UCSD-AML1 (cell line): Measurements from ENCODE around the gene PAM16.

Source experiments
- DNase-seq: peaks from one replicate; lab custom pipeline; 2025; ENCODE audit not compliant: unreplicated experiment; lab: John Stamatoyannopoulos, UW

Gene PAM16

GRCh38 chr16:4322121-4323052 lies 28.7 kb downstream of the PAM16 start:
- no peak for DNase-seq

DNA sequence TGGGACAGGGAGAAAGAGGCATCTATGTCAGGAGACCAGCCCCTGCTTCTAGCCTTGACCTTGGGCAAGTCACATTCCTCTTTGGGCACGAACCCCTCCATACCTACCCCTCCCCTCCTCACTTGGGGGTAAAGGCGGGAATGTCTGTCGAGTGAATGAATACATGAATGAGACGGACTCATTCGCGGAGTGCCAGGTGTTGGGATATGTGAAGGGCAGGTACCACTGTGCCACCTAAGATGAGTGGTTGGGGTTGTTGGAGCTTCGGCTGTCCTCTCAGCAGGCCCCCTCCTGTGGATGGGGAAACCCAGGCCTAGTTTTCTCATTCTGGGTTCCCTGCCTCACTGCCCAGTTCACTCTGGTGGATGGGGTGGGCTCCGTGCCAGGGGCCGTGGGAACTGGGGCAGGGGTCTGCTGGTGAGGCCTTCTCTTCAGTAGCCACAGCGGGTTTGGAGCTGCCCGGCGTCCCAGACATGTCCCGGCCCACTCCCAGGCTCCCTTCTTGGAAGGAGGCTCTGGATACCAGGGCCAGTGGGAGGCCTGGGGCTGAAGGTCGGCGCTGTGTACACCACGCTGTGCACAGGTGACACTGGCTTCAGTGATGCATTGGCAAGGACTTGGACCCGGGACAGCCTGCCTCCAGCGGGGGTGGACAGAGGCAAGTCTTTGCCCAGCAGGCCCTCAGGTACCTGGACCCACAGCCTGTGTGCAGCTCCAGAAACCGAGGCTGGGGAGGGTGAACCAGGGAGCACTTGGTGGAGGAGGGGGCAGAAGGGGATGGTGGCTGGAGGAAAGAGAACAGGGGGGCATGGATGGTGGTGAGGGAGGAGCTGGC lies 29.6 kb downstream of the PAM16 start:
- DNase-seq = no peak

- DNase-seq = no peak
Observed at GRCh38 chr16:4320571-4321137, 30.5 kb downstream of the PAM16 start.

DNA sequence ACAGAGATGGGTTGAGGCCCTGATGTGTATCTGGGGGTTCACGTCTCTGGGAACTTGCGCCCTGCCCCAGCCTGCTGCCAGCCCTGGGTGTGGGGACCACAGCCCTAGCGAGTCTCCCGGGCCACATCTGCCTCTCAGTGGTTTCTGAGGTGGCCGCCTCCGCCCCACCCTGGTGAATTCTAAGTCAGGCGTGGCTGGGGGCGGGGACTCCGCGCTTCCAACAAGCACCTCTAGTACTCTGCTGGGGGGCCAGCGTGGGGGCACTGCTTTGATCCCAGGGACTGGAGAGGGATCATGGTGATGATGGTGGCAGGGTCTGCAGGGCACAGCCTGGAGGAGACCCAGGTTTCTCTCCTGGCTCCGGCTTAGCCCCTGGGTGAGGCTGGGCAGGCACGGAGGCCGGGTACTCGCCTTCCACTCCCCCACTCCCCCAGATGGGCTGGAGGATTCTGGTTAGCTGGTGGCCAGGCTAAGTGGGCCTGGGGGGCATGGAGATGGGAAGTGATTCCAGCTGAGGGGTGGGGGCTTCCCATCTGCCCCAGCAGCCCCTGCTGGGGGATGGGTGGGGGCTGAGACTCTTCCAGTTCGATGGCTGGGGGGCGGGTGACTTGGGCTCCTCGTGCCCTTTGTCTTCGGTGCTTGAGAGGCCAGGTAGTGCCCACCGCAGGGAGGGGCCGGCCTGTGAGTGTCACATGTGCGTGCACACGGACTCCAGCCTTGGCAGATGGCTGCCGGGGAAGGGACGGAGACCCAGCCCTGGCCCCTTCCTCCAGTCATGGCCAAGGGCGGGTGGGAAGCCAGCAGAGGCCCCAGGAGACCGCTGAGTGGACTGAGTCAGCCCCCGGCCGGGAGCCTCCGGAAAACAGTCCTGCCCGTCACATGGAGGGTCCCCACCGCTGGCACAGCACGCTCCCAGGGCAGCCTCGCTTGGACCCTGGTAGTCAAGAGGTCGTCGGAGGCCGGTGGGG lies 31.4 kb downstream of the PAM16 start:
- no peak for DNase-seq

DNA sequence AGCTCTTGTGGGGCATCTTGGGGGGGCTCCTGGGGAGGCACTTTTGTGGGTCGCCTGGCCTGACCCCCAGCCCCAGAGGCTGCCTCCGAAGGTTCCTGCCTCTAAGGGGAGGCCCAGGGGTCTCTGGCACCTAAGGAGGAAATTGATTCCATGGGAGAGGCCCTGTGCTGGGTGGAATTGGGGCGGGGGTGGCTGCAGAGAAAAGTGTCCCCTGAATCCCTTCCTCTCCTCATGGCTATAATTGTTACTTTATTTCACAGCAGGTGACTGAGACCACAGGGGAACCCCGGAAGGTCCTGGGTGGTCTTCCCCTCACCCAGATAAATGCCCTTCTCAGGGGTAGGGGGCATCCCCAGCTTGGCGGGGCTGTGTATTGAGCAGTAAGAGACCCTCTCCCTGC lies 32.2 kb downstream of the PAM16 start:
- DNase-seq = no peak

GRCh38 chr16:4318451-4318910 lies 32.6 kb downstream of the PAM16 start:
- DNase-seq = no peak

DNA sequence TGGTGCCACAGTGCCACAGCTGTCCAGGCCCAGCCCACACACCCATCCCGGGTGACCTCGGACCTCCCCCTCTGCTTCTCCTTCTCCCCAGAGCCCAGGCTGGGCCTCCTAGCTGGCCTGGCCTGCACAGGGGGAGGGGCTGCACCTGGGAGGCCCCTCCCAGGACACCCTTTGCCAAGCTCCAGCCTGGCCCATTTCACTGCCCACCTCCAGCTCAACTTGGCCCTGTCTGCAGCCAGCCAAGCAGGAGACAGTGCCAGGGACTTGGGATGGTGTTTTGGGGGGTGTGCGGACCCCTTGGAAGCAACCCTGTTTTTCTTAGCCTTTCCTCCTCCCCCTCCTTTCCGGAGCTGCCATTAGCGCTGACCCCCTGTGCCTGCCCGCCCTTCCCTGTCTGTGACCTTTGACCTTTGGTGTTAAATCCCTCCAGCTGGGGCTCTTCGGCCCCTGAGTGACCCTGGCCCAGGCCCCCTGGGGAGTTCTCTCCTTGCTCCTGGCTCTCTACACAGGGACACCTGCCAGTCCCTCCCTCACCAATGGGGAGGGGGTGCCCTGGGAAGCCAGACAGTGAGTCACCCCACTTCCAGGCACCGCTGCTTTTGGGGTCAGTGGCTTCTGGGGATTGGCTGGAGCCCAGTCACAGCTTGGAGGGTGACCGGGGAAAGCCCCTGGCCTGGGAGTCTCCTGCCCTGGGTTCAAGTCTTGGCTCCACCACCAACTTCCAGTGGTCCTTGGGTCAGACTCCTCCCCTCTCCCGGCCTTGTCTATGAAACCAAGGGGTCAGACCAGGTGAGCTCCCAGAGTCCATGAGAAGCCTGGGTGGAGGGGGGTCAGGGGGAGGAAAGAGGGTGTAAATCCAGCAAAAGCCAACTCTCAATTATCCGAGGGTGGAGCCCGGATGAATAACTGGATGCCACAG lies 33.3 kb downstream of the PAM16 start:
- no peak for DNase-seq

- no peak for DNase-seq
Observed at GRCh38 chr16:4316864-4317531, 34.1 kb downstream of the PAM16 start.

DNA sequence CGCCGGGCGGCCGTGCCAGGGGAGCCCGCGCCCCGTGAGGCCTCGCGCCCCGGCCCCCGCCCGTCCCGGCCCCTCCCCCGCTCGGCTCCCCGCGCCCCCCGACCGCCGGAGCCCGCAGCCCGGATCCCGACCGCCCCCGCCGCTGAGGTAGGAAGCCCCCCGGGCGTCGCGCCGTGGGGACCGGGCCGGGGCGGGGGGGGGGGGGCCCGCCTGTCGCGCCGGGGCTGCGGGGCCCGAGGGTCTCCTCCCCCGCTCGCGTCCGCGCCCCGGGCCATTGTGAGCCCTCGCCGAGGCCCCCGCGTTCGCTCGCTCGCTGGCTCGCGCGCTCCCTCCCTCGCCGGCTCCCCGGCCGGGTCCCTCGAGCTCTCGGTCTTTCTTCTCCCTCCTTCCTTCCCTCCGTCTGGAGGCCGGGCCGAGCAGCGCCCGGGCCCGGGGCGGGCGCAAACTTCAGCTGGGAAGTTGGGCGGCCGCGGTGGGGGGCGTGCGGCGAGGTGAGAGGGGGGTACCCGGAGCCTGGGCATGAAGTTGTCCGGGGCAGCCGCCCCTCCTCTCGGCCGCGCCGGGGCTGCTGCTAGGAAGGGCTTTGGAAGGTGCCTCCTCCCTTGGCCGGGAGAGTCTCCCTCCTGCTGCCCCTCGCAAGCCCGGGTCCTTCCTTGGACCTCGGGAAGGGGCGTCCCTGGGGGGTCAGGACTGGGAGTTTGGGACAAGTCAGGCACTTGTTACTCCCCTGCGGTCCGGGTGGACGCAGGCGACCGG lies 34.8 kb downstream of the PAM16 start:
- DNase-seq = no peak

DNA sequence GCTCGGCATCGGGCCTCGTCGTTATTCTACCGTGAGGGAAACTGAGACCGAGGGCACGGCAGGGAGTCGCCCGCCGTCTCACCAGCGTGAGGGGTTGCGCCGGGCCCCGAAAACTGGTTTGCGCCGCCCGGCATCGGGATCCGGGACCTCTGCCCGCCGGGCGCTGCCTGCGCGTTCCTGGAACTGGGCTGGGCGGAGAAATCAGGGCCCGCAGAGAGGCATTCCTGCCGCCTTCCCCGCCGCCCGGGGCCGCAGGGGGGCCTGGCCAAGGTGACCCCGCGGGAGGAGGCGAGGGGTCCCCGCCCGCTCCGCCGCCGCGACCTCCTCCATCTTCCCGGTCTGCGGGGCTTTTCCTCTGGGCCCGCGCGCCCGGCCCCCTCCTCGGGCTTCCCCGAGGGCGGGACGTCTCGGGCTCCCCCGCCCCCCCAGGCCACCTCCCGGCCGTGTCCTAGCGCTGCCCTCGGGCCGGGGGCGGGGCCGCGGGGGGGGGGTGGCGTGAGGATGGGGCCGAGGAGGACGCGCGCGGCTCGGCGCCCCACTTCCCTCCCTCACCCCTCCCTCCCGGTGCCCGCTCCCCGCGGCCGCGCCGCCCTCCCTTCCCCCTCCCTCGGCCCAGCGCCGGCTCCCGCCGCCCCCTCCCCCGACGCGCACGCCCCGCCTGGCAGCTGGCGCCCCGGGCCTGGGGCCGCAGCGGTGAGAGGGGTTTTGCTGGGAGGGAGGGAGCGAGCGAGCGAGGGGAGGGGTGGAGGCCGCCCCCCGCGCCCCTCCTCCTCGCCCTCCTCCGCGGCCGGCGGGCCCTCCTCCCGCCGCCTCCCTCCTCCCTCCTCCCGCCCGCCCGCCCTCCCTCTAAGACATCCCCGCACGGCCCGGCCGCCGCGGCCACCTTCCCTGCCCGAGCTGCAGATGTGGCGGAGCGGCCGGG lies 35.7 kb downstream of the PAM16 start, which contains the start of gene GLIS2:
Gene GLIS2 (plus strand): TSS at position 882 of the 922 bp plus-strand sequence. CDS start 16,214 bp downstream, outside the sequence.
- DNase-seq = no peak

DNA sequence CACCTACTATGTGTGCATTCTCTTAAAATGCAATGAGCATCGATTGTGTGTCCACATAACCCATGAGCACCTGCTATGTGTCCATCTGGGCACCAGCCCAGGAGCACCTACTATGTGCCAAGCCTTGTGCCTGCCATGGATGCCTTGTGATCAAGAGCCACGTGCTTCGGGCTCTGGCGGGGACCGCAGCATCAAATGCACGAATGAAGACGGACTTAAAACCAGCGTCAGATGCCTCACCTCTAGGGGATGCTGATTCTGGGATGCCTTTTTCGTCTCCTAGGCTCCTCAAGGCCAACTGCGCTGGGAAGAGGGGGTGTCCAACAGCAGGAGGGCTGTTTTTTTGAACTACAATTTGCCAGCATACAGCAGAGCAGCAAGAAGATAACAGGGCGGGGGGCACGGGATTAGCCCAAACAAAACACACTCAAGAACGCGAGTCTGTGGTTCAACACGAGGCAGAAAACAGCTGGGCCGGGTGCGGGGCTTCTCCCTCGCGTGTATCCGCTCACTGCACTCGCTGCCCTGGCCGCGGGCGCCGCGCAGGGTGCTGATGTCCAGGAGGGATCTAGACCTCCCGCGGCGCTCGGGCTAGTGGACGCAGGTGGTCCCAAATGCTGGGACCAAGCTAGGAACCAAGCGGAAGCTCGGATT lies 36.5 kb downstream of the PAM16 start:
- DNase-seq = no peak

DNA sequence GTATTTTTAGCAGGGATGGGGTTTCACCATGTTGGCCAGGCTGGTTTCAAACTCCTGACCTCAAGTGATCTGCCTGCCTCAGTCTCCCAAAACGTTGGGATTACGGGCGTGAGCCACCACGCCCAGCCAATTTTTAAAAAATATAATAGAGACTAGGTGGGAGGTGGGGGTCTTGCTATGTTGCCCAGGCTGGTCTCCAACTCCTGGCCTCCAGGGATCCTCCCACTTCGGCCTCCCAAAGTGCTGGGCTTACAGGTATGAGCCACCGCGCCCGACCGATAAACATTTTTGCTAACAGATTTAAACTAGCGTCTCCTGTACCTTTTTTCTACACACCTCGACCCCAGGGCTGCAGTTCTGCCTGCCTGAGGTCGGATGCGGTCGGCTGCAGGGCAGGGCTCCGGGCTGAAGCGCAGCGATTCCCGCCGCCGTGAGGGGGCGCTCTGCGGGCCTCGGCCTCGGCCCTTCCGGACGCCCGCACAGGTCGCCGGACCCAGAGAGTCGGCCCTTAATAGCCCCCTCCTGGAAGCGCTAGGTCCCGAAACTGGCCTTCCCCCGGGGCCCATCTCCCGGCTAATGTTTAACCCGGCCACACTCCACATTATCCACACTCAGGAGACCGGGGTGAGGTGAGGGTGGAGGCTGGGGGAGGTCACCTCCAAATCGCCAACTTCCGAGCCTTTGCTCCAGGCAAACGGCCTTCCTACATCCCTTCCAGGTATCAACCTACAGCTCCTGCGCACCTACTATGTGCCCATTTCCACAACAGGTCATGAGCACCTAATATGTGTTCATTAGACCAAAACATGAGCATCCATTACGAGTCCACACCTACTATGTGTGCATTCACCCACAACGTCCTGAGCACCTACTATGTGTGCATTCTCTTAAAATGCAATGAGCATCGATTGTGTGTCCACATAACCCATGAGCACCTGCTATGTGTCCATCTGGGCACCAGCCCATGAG lies 37.3 kb downstream of the PAM16 start:
- DNase-seq = peak; percentile 68

- peak; percentile 77 for DNase-seq
Observed at GRCh38 chr16:4309833-4310266, 41.3 kb downstream of the PAM16 start.

DNA sequence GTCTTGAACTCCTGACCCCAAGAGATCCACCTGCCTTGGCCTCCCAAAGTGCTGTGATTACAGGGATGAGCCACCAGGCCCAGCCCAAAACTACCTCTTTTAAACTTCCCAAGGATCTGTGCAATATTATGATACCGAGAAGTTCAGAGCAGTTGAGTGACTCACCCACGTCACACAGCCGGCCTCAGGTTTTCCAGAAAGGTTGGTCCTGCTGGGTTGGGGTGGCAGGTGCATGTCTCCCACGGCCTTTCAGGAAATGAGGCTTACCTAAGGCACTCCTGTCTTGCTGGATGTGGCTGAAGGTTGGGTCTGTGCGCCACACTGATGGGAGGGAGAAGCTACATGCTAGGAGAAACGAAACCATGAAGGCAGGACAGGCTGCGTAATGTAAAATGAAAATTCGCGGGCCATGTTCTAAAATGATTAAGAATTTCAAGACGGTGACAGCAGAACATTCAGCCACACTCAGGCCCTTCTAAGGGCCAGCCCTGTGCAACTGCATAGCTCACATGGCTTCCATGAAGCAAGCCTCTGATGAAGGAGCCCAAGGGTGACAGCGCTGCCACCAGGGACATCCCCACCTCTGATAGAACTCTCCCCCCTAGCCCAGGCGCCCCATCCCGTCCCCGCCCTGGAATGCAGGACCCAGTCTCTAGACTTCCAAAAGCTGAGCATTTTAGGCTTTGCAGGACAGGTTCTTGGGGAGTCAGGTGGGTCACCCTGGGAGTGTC lies 41.9 kb downstream of the PAM16 start:
- DNase-seq = no peak
